Panc1 (cell line): Measurements from ENCODE around the gene THBS2.

Source experiments
- CTCF ChIP-seq: fragments of 450-650 bp; IDR thresholded peaks from 2 replicates; pipeline ENCODE4 v1.5.1; 2017; ENCODE audit warnings: mild to moderate bottlenecking
- POLR2AphosphoS5 ChIP-seq: IDR thresholded peaks from 2 replicates; pipeline ENCODE4 v1.6.1; 2012; ENCODE audit warnings: mild to moderate bottlenecking, low read depth, low read length, moderate library complexity
- REST ChIP-seq, 2 experiments: IDR thresholded peaks; 2 replicates each; pipeline ENCODE4 v1.6.1; 2011 to 2012; ENCODE audit warnings: low read depth in 2 of 2, control low read depth in 1 of 2, low read length in 1 of 2, mild to moderate bottlenecking in 1 of 2, moderate library complexity in 1 of 2; ENCODE audit not compliant: insufficient read depth in 1 of 2
- SIN3A ChIP-seq: IDR thresholded peaks from 2 replicates; pipeline ENCODE4 v1.6.1; 2012; ENCODE audit warnings: low read depth, mild to moderate bottlenecking, low read length, moderate library complexity, borderline replicate concordance; ENCODE audit not compliant: insufficient read depth
- TCF7L2 ChIP-seq: IDR thresholded peaks from 2 replicates; pipeline ENCODE4 v1.6.1; 2011; ENCODE audit warnings: mild to moderate bottlenecking, low read depth, low read length, inconsistent platforms

- TF ChIP-seq CTCF (no peak), REST (IDR thresholded peaks at IDR 0.05; ENCODE audit: insufficient read depth in 1 of 2, low read depth in 2 of 2, low read length in 1 of 2) (no peak), SIN3A (no peak), TCF7L2 (no peak), POLR2AphosphoS5 (no peak)
Observed at GRCh38 chr6:169223006-169223405, 30.6 kb downstream of the THBS2 start.
